ENCODE measurements around the gene WWC1. TPM values are rescaled to one million over a fixed set of nuclear protein-coding genes. Genes with fewer than 3 reads are reported as not detected.

WWC1 gene
- total RNA-seq, 2 donors from 2014 or later = 2.7 to 8.1 TPM

DNA sequence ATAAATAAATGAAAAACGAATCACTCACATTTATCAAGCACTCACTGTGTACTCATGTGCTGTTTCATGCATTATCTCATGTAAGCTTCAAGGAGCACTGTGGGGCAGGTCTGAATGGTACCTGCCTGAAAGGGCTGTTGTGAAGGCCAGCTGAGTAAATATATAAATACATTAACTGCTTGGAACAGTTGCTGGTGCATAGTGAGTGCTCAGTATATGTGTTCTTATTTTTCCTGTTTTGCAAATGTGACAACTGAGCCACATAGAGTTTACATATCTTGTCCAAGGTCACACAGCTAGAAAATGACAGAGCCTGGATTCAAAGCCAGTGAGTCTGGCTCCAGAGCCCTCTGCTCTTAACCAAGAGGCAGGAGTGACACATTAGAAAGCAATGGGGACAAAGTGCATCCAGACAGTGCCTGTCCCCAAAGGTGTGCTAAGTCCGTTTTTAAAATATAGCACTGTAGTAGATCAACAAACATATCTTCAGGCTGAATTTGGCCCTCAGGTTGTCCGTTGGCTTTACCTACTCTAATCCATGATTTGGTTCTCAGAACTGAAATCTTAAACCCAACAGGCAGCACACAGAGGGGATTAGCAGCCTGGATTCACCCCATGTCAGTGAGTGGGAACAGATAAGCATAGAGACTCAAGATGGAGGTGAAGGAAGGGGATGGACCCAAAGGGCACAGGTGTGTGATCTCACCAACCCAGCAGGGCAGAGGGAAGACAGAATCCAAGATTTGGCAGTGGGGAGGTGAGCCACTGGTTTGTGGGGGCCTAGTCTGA lies 70.8 kb downstream of the WWC1 start:
- Histone ChIP-seq H3K36me3 (no peaks in the 10 kb centered on the region), H3K27ac (no peak overlapping the region), H3K27me3 (no peaks in the 10 kb centered on the region), H3K4me3 (no peak overlapping the region), H3K9me3 (no peaks in the 10 kb centered on the region), H3K4me1 (peaks cover 0 to 16% of the 10 kb centered on the region in 2 donors)
- DNase-seq (ENCODE audit: low spot score) = no peak
- TF ChIP-seq, protein P1, sequence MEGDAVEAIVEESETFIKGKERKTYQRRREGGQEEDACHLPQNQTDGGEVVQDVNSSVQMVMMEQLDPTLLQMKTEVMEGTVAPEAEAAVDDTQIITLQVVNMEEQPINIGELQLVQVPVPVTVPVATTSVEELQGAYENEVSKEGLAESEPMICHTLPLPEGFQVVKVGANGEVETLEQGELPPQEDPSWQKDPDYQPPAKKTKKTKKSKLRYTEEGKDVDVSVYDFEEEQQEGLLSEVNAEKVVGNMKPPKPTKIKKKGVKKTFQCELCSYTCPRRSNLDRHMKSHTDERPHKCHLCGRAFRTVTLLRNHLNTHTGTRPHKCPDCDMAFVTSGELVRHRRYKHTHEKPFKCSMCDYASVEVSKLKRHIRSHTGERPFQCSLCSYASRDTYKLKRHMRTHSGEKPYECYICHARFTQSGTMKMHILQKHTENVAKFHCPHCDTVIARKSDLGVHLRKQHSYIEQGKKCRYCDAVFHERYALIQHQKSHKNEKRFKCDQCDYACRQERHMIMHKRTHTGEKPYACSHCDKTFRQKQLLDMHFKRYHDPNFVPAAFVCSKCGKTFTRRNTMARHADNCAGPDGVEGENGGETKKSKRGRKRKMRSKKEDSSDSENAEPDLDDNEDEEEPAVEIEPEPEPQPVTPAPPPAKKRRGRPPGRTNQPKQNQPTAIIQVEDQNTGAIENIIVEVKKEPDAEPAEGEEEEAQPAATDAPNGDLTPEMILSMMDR (IDR thresholded peaks at IDR 0.05) = no peak

DNA sequence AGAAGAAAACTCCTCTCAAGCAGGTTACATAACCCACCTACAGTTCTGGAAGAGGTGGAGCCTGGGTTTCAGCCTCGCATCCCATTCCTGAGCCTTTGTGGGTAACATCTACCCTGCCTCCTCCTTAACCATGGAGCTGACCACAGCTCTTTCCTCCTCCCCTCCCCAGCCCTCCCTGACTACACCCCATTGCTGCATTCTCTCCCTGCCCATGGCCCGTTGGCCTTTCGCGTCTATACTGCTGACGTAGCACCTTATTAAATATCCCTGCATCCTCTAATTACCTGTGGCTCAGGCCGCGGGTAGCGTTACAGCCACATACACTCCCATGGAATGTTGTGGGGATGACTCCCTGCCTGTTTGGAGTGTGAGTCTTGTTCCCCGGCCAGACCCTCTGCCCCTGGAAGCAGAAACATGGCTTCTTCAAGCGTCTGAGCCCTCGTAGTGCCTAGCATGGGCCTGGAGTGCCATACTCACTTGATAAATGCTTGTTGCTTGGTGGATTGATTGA lies 72.8 kb downstream of the WWC1 start:
- Histone ChIP-seq H3K36me3 (no peaks in the 10 kb centered on the region), H3K4me1 (peaks cover 0 to 16% of the 10 kb centered on the region in 2 donors)

DNA sequence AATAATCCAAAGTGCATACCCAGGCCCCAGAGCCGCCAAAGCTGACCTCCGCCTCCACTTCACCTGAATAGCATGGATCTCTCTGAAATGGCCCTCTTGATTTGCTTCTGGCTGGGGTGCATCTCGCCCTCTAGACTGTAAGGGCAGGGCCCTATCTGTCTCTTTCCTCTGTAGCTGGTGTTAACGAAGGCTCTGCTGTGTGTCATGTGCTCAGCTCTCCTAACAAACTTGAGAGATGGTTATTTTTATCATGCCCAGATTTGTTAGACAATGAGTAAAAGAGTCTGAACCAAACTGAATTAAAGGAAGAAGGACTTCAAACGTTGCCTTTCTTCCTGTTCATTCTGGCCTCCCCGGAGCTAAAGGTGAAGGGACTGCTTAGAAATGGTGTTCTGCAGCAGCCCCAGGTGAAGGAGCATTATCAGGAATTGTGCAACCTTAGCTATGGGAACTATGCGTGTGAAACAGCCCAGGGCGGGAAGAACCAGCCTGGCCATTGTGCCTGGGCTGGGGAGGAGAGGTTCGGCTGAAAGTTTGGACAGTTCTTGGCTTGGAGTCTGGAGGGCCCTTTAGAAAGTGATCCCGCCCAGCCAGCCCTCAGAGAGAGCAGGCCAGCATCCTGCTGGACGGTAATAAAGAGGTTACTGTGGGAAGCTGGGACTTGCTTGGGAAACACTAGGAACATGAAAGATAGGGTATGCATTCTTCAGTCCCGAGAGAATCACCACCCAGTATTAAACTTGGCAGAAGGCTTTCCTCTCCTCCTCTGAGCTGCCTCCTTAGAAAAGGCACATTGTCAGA lies 73.5 kb downstream of the WWC1 start:
- Histone ChIP-seq H3K4me1 (peaks cover 0 to 16% of the 10 kb centered on the region in 2 donors), H3K27ac (no peak overlapping the region), H3K36me3 (no peaks in the 10 kb centered on the region), H3K4me3 (no peak overlapping the region), H3K9me3 (no peaks in the 10 kb centered on the region), H3K27me3 (no peaks in the 10 kb centered on the region)
- TF ChIP-seq, protein P1 (IDR thresholded peaks at IDR 0.05) = no peak
- no peak for DNase-seq (ENCODE audit: low spot score)

More for the DNA sequence above, 72.8 kb downstream of the WWC1 start:
- TF ChIP-seq, protein P1 (IDR thresholded peaks at IDR 0.05) = no peak
- Histone ChIP-seq H3K9me3 (no peaks in the 10 kb centered on the region), H3K27ac (no peak overlapping the region), H3K4me3 (no peak overlapping the region), H3K27me3 (no peaks in the 10 kb centered on the region)
- DNase-seq (ENCODE audit: low spot score) = no peak

DNA sequence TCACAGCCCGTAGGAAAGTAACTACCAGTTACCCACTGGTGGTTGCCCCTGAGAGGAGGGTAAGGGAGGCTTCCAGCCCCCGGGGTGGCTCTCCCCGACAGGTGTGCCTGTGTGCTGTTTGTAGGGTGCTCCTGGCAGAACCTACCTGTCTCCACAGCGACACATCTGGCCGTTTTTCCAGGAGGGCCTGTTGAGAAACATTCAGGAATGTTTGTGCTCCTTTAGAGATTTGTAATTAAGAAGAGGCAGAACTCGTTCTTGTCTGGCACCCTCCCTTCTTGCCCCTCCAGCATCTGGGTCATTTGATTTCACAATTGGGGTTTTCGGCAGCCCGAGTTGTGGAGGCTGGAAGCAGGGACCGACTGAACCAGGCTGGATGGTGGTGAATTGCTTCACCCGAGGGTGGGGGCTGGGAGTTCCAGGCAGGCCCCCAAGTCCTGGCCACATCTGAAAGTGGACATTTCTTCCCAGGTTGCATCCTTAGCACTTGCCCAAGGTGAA lies 74.2 kb downstream of the WWC1 start:
- H3K27ac ChIP-seq = no peak overlapping the region
- TF ChIP-seq, protein P1 (IDR thresholded peaks at IDR 0.05) = no peak
- no peaks in the 10 kb centered on the region for H3K27me3 ChIP-seq
- no peaks in the 10 kb centered on the region for H3K36me3 ChIP-seq
- H3K4me1 ChIP-seq = peaks cover 0 to 16% of the 10 kb centered on the region in 2 donors
- DNase-seq (ENCODE audit: low spot score) = no peak
- H3K4me3 ChIP-seq = no peak overlapping the region
- no peaks in the 10 kb centered on the region for H3K9me3 ChIP-seq

DNA sequence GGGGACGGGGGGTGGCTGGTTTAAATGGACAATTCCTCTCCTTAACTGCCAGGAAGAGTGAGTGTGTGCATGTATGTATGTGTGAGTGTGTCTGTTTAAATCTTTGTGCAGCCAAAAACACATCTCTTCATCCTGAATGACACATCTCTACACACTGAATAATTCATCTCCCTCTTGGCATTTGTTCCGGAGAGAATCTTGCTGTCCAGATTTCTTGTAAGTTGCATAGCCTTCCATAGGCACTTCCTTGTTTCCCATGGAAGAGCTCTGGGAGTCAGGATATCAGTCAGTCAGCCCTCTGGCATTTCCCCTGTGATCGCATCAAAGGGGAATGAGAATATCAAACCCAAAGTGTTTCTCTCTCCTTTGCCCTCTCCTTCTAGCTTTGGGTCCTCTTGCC lies 74.7 kb downstream of the WWC1 start:
- TF ChIP-seq, protein P1 (IDR thresholded peaks at IDR 0.05) = no peak
- Histone ChIP-seq H3K27ac (no peak overlapping the region), H3K4me3 (no peak overlapping the region), H3K27me3 (no peaks in the 10 kb centered on the region), H3K9me3 (no peaks in the 10 kb centered on the region), H3K4me1 (peaks cover 0 to 16% of the 10 kb centered on the region in 2 donors), H3K36me3 (no peaks in the 10 kb centered on the region)
- DNase-seq (ENCODE audit: low spot score) = no peak

All from right atrium auricular region (tissue), 2 donors.